K562 (cell line): ENCODE measurements around the gene ABCA3. TPM values are rescaled to one million over a fixed set of nuclear protein-coding genes. Genes with fewer than 3 reads are reported as not detected.
A peak's percentile ranks its signal among the peaks of the same experiment; 100 is the strongest.
"Not testable (repeated sequence)": the region's sequence is repeated elsewhere in the genome, so short reads cannot be mapped to it uniquely, and the experiment has no call there.

ENCODE experiments used
- ATAC-seq: fragments of 200-7000 bp; cut with Tn5 transposase; 3 replicates; pipeline ENCODE4 v1.9.1; 2020; ENCODE audit warnings: moderate library complexity
- BruUV-seq: library from RNA; stranded (reverse); fragments of 400-500 nt; replicated peaks from 2 replicates; lab custom pipeline; 2021; lab: Mats Ljungman, UMichigan
- CTCF ChIA-PET: fragments of 300-600 bp; formaldehyde crosslinking; extraction: SDS; loops from one replicate; lab custom pipeline; 2021; ENCODE audit warnings: low intra/inter-chr PET ratio; lab: Yijun Ruan, JAX
- POLR2A ChIA-PET: fragments of 300-600, 350-650 bp; sonication (Branson Sonifier 250); formaldehyde crosslinking; extraction: SDS; loops from one replicate; lab custom pipeline; 2021; ENCODE audit warnings: antibody characterized with exemption, inconsistent platforms; lab: Yijun Ruan, JAX
- DNase-seq, 4 experiments: peaks; one replicate each; pipeline versions ENCODE4 v3.0.0 to v3.0.0-alpha.2; 2011 to 2018; ENCODE audit warnings: low spot score in 3 of 4, mixed read lengths in 3 of 4; ENCODE audit errors: extremely low read depth in 1 of 4
- FAIRE-seq: peaks from 2 replicates; lab custom pipeline; 2011; peaks lifted over from hg19 to GRCh38; lab: Jason Lieb, UNC
- H2AFZ ChIP-seq: 2 replicates; pipeline ENCODE4 v1.6.0; 2011; ENCODE audit warnings: low read depth, low read length, control low read depth, inconsistent platforms
- H3K27ac ChIP-seq: fragments of 200-600 bp; 3 replicates; pipeline ENCODE4 v1.8.0; 2011; ENCODE audit warnings: low read depth, mild to moderate bottlenecking, control low read depth, inconsistent platforms, low read length, moderate library complexity, mixed read lengths; ENCODE audit errors: extremely low read depth
- H3K27me3 ChIP-seq, 2 experiments: fragments of 300-600 bp in 1 of 2; 2 replicates in 1 of 2; 3 replicates in 1 of 2; pipeline versions ENCODE4 v1.6.0 to v1.8.0; 2011; ENCODE audit warnings: inconsistent platforms in 2 of 2, low read length in 2 of 2, mild to moderate bottlenecking in 1 of 2, mixed read lengths in 1 of 2, moderate library complexity in 1 of 2; ENCODE audit not compliant: control insufficient read depth in 2 of 2, insufficient read depth in 2 of 2
- H3K36me3 ChIP-seq: fragments of 300-600 bp; 3 replicates; pipeline ENCODE4 v1.8.0; 2011; ENCODE audit warnings: mild to moderate bottlenecking, low read length, inconsistent platforms; ENCODE audit not compliant: control insufficient read depth, insufficient read depth
- H3K4me1 ChIP-seq, 2 experiments: fragments of 200-600 bp in 1 of 2; replicated peaks in 1 of 2; 2 replicates in 1 of 2; 3 replicates in 1 of 2; pipeline versions ENCODE4 v1.5.1 to v1.8.0; 2011; ENCODE audit warnings: inconsistent platforms in 2 of 2, low read length in 2 of 2, mild to moderate bottlenecking in 1 of 2, mixed read lengths in 1 of 2, moderate library complexity in 1 of 2; ENCODE audit not compliant: control insufficient read depth in 2 of 2, insufficient read depth in 2 of 2
- H3K4me2 ChIP-seq: 2 replicates; pipeline ENCODE4 v1.6.1; 2011; ENCODE audit warnings: low read length, control low read depth, inconsistent platforms, mixed read lengths; ENCODE audit not compliant: insufficient read depth
- H3K4me3 ChIP-seq: fragments of 200-600 bp; sonication (generic), shearing (Covaris generic); 2 replicates; pipeline ENCODE4 v1.5.1; 2016; ENCODE audit warnings: control low read depth, inconsistent platforms
- H3K79me2 ChIP-seq: fragments of 200-600 bp; 3 replicates; pipeline ENCODE4 v1.8.0; 2011; ENCODE audit warnings: low read length, inconsistent platforms; ENCODE audit not compliant: control insufficient read depth, insufficient read depth
- H3K9ac ChIP-seq, 2 experiments: 2 replicates each; pipeline versions ENCODE4 v1.6.0 to v1.6.1; 2011; ENCODE audit warnings: low read depth in 2 of 2, low read length in 2 of 2, control low read depth in 1 of 2, inconsistent platforms in 1 of 2, mild to moderate bottlenecking in 1 of 2, mixed read lengths in 1 of 2; ENCODE audit not compliant: insufficient read depth in 1 of 2
- H3K9me1 ChIP-seq: one replicate; pipeline ENCODE4 v1.6.0; 2011; ENCODE audit warnings: inconsistent platforms, mild to moderate bottlenecking, low read length, moderate library complexity; ENCODE audit not compliant: control insufficient read depth, insufficient read depth
- H3K9me3 ChIP-seq: replicated peaks from 2 replicates; pipeline ENCODE4 v1.5.1; 2011; ENCODE audit warnings: low read depth, low read length, inconsistent platforms; ENCODE audit not compliant: control insufficient read depth, insufficient read depth
- H4K20me1 ChIP-seq: replicated peaks from 2 replicates; pipeline ENCODE4 v1.6.1; 2011; ENCODE audit warnings: low read length, inconsistent platforms, mixed read lengths; ENCODE audit not compliant: control insufficient read depth, insufficient read depth
- ETV6 ChIP-seq, 3 experiments: fragments of 150-350 bp in 1 of 3; sonication (generic) in 1 of 3; formaldehyde crosslinking in 1 of 3; IDR thresholded peaks; 2 replicates each; pipeline versions ENCODE4 v1.6.1 to v1.8.0; 2014 to 2022; ENCODE audit warnings: borderline replicate concordance in 2 of 3, low read depth in 2 of 3, antibody characterized with exemption in 1 of 3, low read length in 1 of 3, mild to moderate bottlenecking in 1 of 3, missing genetic modification reagents in 1 of 3
- KAT7 ChIP-seq: sonication (generic); formaldehyde crosslinking; IDR thresholded peaks from 2 replicates; pipeline ENCODE4 v1.8.0; 2022; ENCODE audit warnings: missing genetic modification reagents, mild to moderate bottlenecking, borderline replicate concordance
- MNT ChIP-seq, 2 experiments: fragments of 450-650 bp; conservative IDR thresholded peaks; 2 replicates each; pipeline ENCODE4 v1.6.1; 2017; ENCODE audit warnings: mild to moderate bottlenecking in 2 of 2, moderate library complexity in 2 of 2
- PCBP1 ChIP-seq: fragments of 200-400 bp; formaldehyde crosslinking; IDR thresholded peaks from 2 replicates; pipeline ENCODE4 v1.6.1; 2018; ENCODE audit warnings: mild to moderate bottlenecking, low read depth, low read length; ENCODE audit not compliant: poor library complexity, severe bottlenecking
- SAP30 ChIP-seq: fragments of 200-600 bp; sonication (generic); IDR thresholded peaks from 2 replicates; pipeline ENCODE4 v1.6.1; 2012; ENCODE audit warnings: borderline replicate concordance, low read depth, mild to moderate bottlenecking, moderate library complexity, low read length, control low read depth, inconsistent platforms; ENCODE audit not compliant: insufficient read depth, poor library complexity, severe bottlenecking
- SIN3A ChIP-seq, 2 experiments: fragments of 150-350 bp in 1 of 2; IDR thresholded peaks; 2 replicates each; pipeline ENCODE4 v1.6.1; 2011 to 2016; ENCODE audit warnings: borderline replicate concordance in 2 of 2, low read depth in 2 of 2, low read length in 2 of 2, mild to moderate bottlenecking in 2 of 2, moderate library complexity in 2 of 2; ENCODE audit not compliant: control insufficient read depth in 1 of 2
- TAF1 ChIP-seq: IDR thresholded peaks from 2 replicates; pipeline ENCODE4 v1.6.1; 2011; ENCODE audit warnings: mild to moderate bottlenecking, low read length, moderate library complexity; ENCODE audit not compliant: insufficient read depth, control insufficient read depth, severe bottlenecking; ENCODE audit errors: extremely low read depth
- ZC3H4 ChIP-seq: sonication (generic); formaldehyde crosslinking; IDR thresholded peaks from 2 replicates; pipeline ENCODE4 v1.9.0; 2021; ENCODE audit warnings: missing genetic modification reagents, borderline replicate concordance
- WGBS: fragments of 100-300 bp; shearing (Covaris generic); methylation state at CpG from one replicate; pipeline ENCODE4 v1.1.6; 2016; ENCODE audit warnings: low coverage, mixed read lengths; ENCODE audit not compliant: insufficient coverage; ENCODE audit errors: missing lambda C conversion rate; 5-methylcytosine and 5-hydroxymethylcytosine counted together
- in situ Hi-C: fragments of 300-500 bp; cut with MboI; formaldehyde crosslinking; loops from 4 replicates; pipeline ENCODE4 v1.15.0; 2018; ENCODE audit warnings: inconsistent platforms, mixed read lengths
- intact Hi-C: fragments of 100-400 bp; cut with micrococcal nuclease; formaldehyde crosslinking; loops from 2 replicates; pipeline ENCODE4 v1.14.2; 2022
- polyA plus RNA-seq, 8 experiments: library from polyadenylated mRNA; depleted of rRNA in 4 of 8; stranded (reverse) in 5 of 8; unstranded in 3 of 8; fragments of >200 nt; fragmentation: Nextera tagmentation in 2 of 8; fragmentation: Illumina TruSeq in 1 of 8; extraction: Ambion mirVana in 2 of 8; extraction: Trizol in 1 of 8; gene quantifications; 2 replicates each; pipeline versions ENCODE4 v1.2.1 to v1.2.3, GENCODE V29; 2011 to 2014; ENCODE audit warnings: inconsistent platforms in 1 of 8, missing spikeins in 1 of 8
- total RNA-seq, 7 experiments: library from RNA; depleted of rRNA in 6 of 7; stranded (reverse); fragments of >200 nt in 6 of 7; fragmentation: Illumina TruSeq in 2 of 7; extraction: Trizol in 2 of 7; gene quantifications; 2 replicates each; pipeline versions ENCODE4 v1.2.1 to v1.2.3, GENCODE V29; 2011 to 2021; ENCODE audit warnings: low replicate concordance in 1 of 7
- TF ChIP-seq, protein P1 (sequence below): sonication (generic); formaldehyde crosslinking; IDR thresholded peaks from 2 replicates; pipeline ENCODE4 v1.8.0; 2022; ENCODE audit warnings: mild to moderate bottlenecking, missing genetic modification reagents
- TF ChIP-seq, protein P2 (sequence below): fragments of 450-650 bp; IDR thresholded peaks from 2 replicates; pipeline ENCODE4 v1.6.1; 2016; ENCODE audit warnings: borderline replicate concordance

Gene ABCA3
- total and polyA plus RNA-seq, 9 of the 15 experiments (the other 6 are each of a cell fraction or from before 2014, with no cell fraction given) = 0.66 to 23.7 (median 6.9) TPM

GRCh38 chr16:2267505-2267912 lies 73.0 kb downstream of the ABCA3 start (continued):
- TF ChIP-seq, protein P1, sequence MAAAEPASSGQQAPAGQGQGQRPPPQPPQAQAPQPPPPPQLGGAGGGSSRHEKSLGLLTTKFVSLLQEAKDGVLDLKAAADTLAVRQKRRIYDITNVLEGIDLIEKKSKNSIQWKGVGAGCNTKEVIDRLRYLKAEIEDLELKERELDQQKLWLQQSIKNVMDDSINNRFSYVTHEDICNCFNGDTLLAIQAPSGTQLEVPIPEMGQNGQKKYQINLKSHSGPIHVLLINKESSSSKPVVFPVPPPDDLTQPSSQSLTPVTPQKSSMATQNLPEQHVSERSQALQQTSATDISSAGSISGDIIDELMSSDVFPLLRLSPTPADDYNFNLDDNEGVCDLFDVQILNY (CRISPR knock-in tag) = peak; percentile 53; the same call in 1 of the 2 replicates
- peak; percentile 89 for TF ChIP-seq PCBP1
- TF ChIP-seq ETV6 (IDR thresholded peaks at IDR 0.05; ENCODE audit: borderline replicate concordance in 1 of 2, low read depth in 2 of 2, low read length in 1 of 2) = 0 out of 4 replicates have a peak, but pooled peaks of 1 of the 2 experiments have one; percentile 15
- not testable (repeated sequence) for TF ChIP-seq ETV6 (CRISPR knock-in tag; IDR thresholded peaks at IDR 0.05; ENCODE audit: borderline replicate concordance)
- TF ChIP-seq ZC3H4 (CRISPR knock-in tag) = 0 out of 2 replicates have a peak, but pooled peaks have one; percentile 42

GRCh38 chr16:2266887-2267286 lies 73.6 kb downstream of the ABCA3 start:
- Histone ChIP-seq H3K4me2 (peak overlapping the region; percentile 92), H3K36me3 (peaks cover 49% of the 10 kb centered on the region), H3K79me2 (peaks cover 85% of the 10 kb centered on the region), H3K4me3 (peak overlapping the region; percentile 79), H3K4me1 (peaks cover 13 to 48% of the 10 kb centered on the region in 2 experiments; a peak in 4 of 5 replicates), H3K27ac (peak overlapping the region; percentile 98), H4K20me1 (peaks cover 27% of the 10 kb centered on the region), H3K9ac (peak overlapping the region; percentile 88 to 100)
- CTCF ChIA-PET, H3K27me3 ChIP-seq, BruUV-seq, H3K9me1 ChIP-seq, H2AFZ ChIP-seq, in situ Hi-C loops, ATAC-seq, H3K9me3 ChIP-seq: not testable (repeated sequence)
- intact Hi-C loops = loop anchor here (5.0 kb wide), 1 partner anchor 245 kb away; no protein-coding TSS in a partner anchor
- TF ChIP-seq MNT (conservative IDR thresholded peaks at IDR 0.05) (peak in 1 of 2 experiments; percentile 45; a peak in 1 of 4 replicates), SIN3A (IDR thresholded peaks at IDR 0.05; ENCODE audit: borderline replicate concordance in 2 of 2, control insufficient read depth in 1 of 2, low read depth in 2 of 2, low read length in 2 of 2) (0 out of 4 replicates have a peak, but pooled peaks have one; percentile 40 to 62), TAF1 (peak; percentile 7), KAT7 (CRISPR knock-in tag) (0 out of 2 replicates have a peak, but pooled peaks have one; percentile 12), SAP30 (peak; percentile 34)
- TF ChIP-seq, protein P2, sequence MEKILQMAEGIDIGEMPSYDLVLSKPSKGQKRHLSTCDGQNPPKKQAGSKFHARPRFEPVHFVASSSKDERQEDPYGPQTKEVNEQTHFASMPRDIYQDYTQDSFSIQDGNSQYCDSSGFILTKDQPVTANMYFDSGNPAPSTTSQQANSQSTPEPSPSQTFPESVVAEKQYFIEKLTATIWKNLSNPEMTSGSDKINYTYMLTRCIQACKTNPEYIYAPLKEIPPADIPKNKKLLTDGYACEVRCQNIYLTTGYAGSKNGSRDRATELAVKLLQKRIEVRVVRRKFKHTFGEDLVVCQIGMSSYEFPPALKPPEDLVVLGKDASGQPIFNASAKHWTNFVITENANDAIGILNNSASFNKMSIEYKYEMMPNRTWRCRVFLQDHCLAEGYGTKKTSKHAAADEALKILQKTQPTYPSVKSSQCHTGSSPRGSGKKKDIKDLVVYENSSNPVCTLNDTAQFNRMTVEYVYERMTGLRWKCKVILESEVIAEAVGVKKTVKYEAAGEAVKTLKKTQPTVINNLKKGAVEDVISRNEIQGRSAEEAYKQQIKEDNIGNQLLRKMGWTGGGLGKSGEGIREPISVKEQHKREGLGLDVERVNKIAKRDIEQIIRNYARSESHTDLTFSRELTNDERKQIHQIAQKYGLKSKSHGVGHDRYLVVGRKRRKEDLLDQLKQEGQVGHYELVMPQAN = 0 out of 2 replicates have a peak, but pooled peaks have one; percentile 24
- POLR2A ChIA-PET = interaction anchor here (1.6 to 1.7 kb wide), 2 partner anchors 10 to 15 kb away, joined by 8 read pairs; partner anchors contain the start of gene ECI1
- FAIRE-seq = peak; percentile 72
- DNase-seq = peak in 1 of 4 experiments; percentile 53
- WGBS = 3% methylated on average over 6 of the region's 12 CpGs
